ENCODE results near the gene PTGDR. TPM values are rescaled to one million over a fixed set of nuclear protein-coding genes. Genes with fewer than 3 reads are reported as not detected.

PTGDR gene
- total and polyA plus RNA-seq, 2 of the 8 experiments (the other 6 are each of a cell fraction or from before 2014, with no cell fraction given): 0.22 to 0.83 TPM

- TF ChIP-seq HDAC2 (IDR thresholded peaks at IDR 0.05; ENCODE audit: borderline replicate concordance in 1 of 2, low read depth in 2 of 2, low read length in 2 of 2): no peak
- no peak for TF ChIP-seq JUND (IDR thresholded peaks at IDR 0.05; ENCODE audit: low read length)
- Histone ChIP-seq H3K4ac (replicated peaks; ENCODE audit: insufficient read length, low read depth, low read length) (no peak overlapping the region), H2BK12ac (ENCODE audit: low read depth, low read length) (no peak overlapping the region), H3K14ac (ENCODE audit: insufficient read length) (no peak overlapping the region), H4K8ac (ENCODE audit: extremely low read depth, insufficient read depth, low read length) (no peak overlapping the region), H4K91ac (replicated peaks; ENCODE audit: insufficient read length, low read length) (no peak overlapping the region), H3K4me3 (ENCODE audit: extremely low read depth in 1 of 4, insufficient read depth in 2 of 4, low read depth in 3 of 4, low read length in 4 of 4) (no peak overlapping the region), H3K4me2 (ENCODE audit: insufficient read depth in 1 of 2, low read depth in 2 of 2, low read length in 2 of 2) (no peak overlapping the region), H3K9me3 (ENCODE audit: insufficient read depth in 2 of 2, low read depth in 1 of 2, low read length in 1 of 2) (no peaks in the 10 kb centered on the region), H3K79me1 (ENCODE audit: low read depth, low read length) (no peaks in the 10 kb centered on the region), H3K4me1 (replicated peaks in 1 of 4; ENCODE audit: control insufficient read depth in 3 of 4, insufficient read depth in 4 of 4, low read length in 3 of 4) (peaks cover 0 to 14% (median 6%) of the 10 kb centered on the region in 4 experiments; a peak in 6 of 7 replicates), H2BK20ac (ENCODE audit: low read length) (no peak overlapping the region), H3K27ac (ENCODE audit: low read depth, low read length) (no peak overlapping the region), H3K18ac (ENCODE audit: extremely low read depth, low read length) (no peak overlapping the region), H4K5ac (ENCODE audit: insufficient read length, low read depth, low read length) (no peak overlapping the region), H3K36me3 (ENCODE audit: control insufficient read depth in 2 of 4, insufficient read depth in 4 of 4, low read length in 3 of 4) (no peaks in the 10 kb centered on the region), H3K23ac (ENCODE audit: insufficient read length) (no peak overlapping the region), H3K27me3 (replicated peaks in 1 of 4; ENCODE audit: control insufficient read depth in 3 of 4, extremely low read depth in 1 of 4, insufficient read depth in 3 of 4, low read length in 3 of 4) (peaks cover 25 to 49% (median 43%) of the 10 kb centered on the region in 4 experiments), H2AFZ (ENCODE audit: low read length) (no peak overlapping the region), H3K79me2 (ENCODE audit: control insufficient read depth in 1 of 2, insufficient read depth in 2 of 2, low read length in 2 of 2) (no peaks in the 10 kb centered on the region), H3K56ac (replicated peaks; ENCODE audit: insufficient read length, low read depth, low read length) (no peak overlapping the region), H2AK5ac (ENCODE audit: low read depth, low read length) (no peak overlapping the region), H2BK120ac (replicated peaks; ENCODE audit: low read depth, low read length) (no peak overlapping the region), H4K20me1 (replicated peaks in 1 of 2; ENCODE audit: control insufficient read depth in 1 of 2, insufficient read depth in 2 of 2, low read length in 2 of 2) (no peaks in the 10 kb centered on the region), H2BK15ac (ENCODE audit: low read length) (no peak overlapping the region), H3K9ac (replicated peaks in 1 of 4; ENCODE audit: extremely low read depth in 1 of 4, low read depth in 3 of 4, low read length in 3 of 4) (no peak overlapping the region), H2BK5ac (ENCODE audit: low read depth, low read length) (no peak overlapping the region), H3K23me2 (ENCODE audit: low read depth, low read length) (peaks cover 17% of the 10 kb centered on the region; the same call in 1 of the 2 replicates)
- 94% methylated on average over 8 of the region's 8 CpGs; no CpG with 5 or more reads in 1 of the 2 experiments for WGBS, 2 experiments (ENCODE audit: extremely low coverage in 1 of 2, insufficient coverage in 1 of 2, insufficient read length in 1 of 2, insufficient replicate concordance in 2 of 2, low coverage in 1 of 2, low lambda C conversion rate in 2 of 2, missing lambda C conversion rate in 1 of 2)
- POLR2A ChIA-PET (ENCODE audit: partially characterized antibody): no interaction called here
- FAIRE-seq (no peak), DNase-seq (ENCODE audit: low read depth in 1 of 2, low spot score in 2 of 2) (no peak)
- CTCF ChIA-PET (ENCODE audit: partially characterized antibody): interaction anchor here (1.0 to 1.7 kb wide), 7 partner anchors 9 to 226 kb away, joined by 3 to 7 read pairs (median 4); partner anchors contain the start of gene NID2
These were observed 2.5 kb downstream of the PTGDR start for GRCh38 chr14:52269982-52270381.

Data from H1 (cell line).